CD4-positive, alpha-beta T cell treated with Interleukin-6 for 4 hours (primary cell): ENCODE results near the gene CCDC50.

ENCODE experiments used
- DNase-seq: peaks from one replicate; pipeline ENCODE4 v3.0.0-alpha.2; 2020; ENCODE audit warnings: mixed read lengths

CCDC50 gene

GRCh38 chr3:191381303-191381702 is 52.1 kb downstream of the CCDC50 start:
- DNase-seq, result no peak

- no peak for DNase-seq
Measured at GRCh38 chr3:191382661-191383060, 53.5 kb downstream of the CCDC50 start.

DNA sequence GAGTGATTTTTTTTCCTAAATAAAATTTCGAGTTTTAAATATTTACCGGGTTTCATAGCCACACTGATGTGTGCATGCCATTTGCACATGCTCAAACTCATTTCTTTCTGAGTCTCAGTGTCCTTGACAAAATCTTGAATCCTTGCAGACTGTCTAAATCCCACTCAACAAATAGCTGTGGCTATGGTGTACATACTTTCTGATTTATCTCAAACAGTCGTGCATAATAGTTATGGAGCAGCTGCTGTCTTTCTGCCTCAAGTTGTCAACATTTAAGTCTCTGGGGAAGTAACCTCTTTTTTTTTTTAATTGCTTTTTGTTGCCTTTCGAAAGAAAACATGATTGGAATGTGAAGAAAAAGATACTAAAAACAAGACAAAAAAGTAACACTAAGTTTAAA is 53.9 kb downstream of the CCDC50 start:
- DNase-seq, result no peak

- DNase-seq, result no peak
Measured at GRCh38 chr3:191385101-191385500, 55.9 kb downstream of the CCDC50 start.

DNA sequence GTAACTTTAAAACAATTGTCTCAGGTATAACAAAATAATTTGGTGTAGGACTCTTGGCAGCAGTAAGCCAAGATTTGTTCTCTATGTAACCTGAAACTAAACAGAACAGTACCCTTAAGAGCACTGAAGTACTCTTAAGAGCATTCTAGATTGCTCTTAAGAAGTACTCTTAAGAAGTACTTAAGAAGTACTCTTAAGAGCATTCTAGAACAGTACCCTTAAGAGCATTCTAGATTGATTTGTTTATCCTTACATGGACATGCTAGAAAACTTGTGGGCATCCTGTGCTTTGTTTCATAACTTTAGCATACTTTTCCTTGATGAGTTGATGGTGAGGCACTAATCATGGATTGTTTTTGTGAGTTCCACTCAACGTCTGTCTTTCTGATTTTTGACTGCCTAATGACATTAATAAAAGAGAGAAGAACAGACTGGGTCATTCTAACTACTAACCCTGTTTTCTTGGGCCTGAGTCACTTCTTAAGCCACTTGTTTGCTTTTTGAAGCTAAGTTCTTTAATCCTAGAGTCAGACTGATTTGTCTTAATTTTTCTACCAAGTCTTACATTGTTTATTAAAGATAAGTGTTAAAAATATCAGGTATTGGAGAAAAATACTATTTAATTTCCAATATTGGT is 58.4 kb downstream of the CCDC50 start:
- no peak for DNase-seq

- no peak for DNase-seq
Measured at GRCh38 chr3:191388823-191389222, 59.6 kb downstream of the CCDC50 start.

DNA sequence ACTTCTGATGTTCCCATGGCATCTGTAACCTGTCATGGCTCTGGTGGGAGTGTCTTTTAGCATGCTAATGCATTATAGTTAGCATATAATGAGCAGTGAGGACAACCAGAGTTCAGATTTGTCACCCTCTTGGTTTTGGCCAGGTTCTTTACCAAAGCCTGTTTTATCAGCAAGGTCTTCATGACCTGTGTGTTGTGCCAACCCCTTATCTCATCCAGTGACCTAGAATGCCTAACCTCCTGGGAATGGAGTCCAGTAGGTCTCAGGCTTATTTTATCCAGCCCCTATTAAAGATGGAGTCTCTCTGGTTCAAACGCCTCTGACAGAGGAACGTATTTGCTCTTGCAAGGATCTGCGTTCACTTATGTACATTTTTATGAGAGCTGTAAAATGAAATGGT is 61.4 kb downstream of the CCDC50 start:
- DNase-seq, result no peak

- no peak for DNase-seq
Measured at GRCh38 chr3:191391861-191392808, 62.9 kb downstream of the CCDC50 start.

GRCh38 chr3:191393146-191393545 is 64.0 kb downstream of the CCDC50 start:
- DNase-seq, result no peak

- DNase-seq, result no peak
Measured at GRCh38 chr3:191397771-191398170, 68.6 kb downstream of the CCDC50 start.

DNA sequence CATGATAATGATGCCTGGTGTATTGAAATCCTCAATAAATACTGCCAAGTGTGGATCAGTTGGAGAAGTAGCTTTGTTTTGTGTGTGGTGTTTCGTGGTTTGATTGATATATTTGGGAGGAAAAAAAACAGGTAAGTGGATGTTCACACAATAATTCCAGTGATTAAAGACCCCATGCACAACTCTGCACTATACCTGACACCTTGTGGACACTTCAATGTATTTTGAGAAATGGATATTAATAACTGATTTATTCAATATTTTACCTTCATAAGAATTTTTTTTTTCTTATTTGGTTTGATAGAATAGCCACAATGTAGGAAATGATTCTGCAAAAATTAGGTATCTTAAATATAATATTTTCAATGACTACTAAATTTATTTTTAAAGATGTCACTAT is 69.4 kb downstream of the CCDC50 start:
- no peak for DNase-seq

DNA sequence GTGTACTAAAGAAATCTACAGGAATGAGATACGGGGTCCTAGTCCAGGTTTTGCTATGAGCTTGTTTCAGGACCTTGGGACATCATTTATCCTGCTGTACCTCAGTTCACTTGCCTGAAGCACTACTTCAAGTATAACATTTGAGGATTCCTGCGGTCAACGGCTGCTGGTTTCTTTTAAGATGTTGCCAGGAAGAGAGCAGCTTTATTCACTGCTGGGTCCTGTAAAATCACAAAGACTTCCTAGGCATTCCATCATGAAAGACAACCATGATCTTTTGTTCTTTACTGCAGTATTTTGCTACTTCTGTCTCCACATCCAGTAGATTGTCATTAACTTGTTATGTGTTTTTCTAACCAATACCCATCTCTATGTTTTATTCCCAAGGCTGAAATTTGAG is 70.7 kb downstream of the CCDC50 start:
- no peak for DNase-seq

DNA sequence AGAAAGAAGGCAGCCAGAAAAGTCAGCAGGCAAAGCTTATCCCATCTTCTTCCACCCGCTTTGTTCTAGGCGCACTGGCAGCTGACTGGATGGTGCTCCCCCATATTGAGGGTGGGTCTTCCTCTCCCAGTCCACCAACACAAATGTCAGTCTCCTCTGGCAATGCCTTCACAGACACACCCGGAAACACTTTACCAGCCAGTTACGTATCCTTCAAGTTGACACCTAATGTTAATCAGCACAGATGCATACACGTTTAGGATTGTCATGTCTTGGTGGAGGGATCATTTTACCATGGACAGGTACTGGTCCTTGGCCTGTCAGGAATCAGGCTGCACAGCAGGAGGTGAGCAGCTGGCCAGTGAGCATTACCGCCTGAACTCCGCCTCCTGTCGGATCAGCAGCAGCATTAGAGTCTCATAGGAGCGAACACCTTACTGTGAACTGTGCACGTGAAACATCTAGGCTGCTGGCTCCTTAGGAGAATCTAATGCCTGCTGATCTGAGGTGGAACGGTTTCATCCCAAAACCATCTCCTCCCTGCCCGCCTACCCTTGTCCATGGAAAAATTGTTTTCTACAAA is 72.7 kb downstream of the CCDC50 start:
- DNase-seq, result no peak

DNA sequence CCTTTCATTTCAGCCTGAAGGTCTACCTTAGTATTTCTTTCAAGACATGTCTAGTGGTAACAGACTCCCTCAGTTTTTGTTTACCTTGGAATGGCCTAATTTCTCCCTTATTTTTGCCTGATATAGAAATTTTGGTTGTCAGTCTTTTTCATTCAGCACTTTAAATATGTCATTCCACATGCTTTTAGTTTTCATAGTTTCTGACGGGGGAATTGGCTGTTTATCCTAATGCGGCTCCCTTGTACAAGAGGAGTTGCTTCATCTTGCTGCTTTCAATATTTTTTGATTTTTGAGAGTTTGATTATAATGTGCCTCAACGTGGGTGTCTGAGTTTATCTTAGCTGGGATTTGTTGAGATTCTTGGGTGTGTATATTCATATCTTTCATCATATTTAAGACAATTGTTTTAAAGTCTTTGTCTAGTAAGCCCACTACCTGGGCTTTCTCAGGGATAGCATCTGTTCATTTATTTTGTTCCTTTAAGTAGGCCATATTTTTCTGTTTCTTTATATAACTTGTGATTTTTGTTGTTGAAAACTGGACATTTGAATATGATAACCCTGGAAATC is 80.7 kb downstream of the CCDC50 start:
- DNase-seq, result no peak

DNA sequence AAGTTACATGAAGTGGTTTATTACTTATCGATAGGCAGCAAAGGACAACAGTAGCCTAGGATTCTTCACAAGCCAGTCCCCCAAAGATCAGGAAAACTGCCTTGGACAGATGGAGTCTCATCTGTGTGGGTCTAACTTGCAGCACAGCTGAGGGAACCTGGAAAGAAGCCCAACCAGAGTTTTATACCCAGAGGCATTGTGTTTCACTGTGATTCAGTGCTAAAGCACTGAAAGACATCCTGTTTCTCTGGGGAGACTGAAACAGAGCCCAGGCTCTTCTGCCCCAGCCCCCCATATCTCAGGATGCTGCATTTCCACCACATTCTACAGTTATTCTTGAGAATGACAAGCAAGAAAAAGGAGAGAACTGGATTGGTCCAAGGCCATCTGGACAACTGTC is 83.6 kb downstream of the CCDC50 start:
- no peak for DNase-seq

GRCh38 chr3:191414286-191414685 is 85.1 kb downstream of the CCDC50 start:
- DNase-seq, result no peak

- DNase-seq, result no peak
Measured at GRCh38 chr3:191414732-191415131, 85.5 kb downstream of the CCDC50 start.

DNA sequence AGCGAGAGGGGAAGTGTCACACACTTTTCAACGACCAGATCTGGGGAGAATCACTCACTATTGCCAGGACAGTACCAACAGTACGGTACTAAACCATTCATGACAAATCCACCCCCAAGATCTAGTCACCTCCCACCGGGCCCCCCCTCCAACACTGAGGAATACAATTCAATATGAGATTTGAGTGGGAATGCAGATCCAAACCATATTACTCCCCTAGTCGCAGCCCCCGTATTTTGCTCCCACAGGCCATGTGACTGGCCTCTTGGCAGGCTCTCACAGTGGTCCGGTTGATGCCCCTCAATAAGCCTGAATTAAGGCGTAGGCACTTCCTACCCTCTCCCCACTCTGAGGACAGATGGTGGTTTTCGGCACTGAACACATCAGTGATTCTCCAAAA is 86.4 kb downstream of the CCDC50 start:
- DNase-seq, result no peak

GRCh38 chr3:191417457-191417729 is 88.2 kb downstream of the CCDC50 start:
- DNase-seq, result no peak

GRCh38 chr3:191420771-191421170 is 91.6 kb downstream of the CCDC50 start:
- no peak for DNase-seq

DNA sequence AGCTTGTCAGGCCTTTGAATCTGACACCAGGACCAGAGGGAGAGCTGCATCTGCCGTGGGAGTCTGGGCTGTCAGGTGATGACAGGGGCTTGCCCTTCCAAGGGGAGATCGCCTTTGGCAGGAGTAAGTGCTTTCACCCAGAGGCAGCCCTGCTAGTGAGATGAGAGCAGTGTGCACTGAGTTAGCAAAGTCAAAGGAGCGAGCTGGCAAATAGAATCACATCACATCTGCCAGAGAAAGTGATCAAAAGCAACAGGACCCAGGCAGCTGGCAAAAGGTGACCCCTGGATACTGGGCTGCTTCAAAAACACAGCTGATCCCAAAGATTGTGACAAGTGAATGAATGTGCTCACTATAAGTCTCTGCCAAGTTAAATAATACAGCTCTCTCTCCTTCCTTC is 95.7 kb downstream of the CCDC50 start:
- DNase-seq, result no peak

- DNase-seq, result no peak
Measured at GRCh38 chr3:191425322-191425734, 96.1 kb downstream of the CCDC50 start.

DNA sequence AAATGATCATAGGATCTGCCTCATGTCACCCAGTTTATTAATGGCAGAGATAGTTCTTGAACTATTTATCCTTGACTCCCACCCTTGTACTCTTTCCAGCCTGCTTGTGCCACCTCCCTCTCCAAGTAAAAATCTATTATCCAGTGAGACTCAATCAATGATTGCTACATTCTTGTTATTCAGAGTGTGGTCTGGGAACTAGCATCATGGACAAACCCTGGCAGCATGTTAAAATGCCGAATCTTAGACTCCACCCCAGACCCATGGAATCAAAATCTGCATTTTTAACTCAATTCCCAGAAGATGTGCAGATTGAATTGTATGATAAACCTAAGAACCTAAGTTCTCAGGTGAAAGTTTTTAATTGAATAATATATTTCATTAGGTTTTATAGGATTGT is 97.1 kb downstream of the CCDC50 start:
- DNase-seq, result no peak

- DNase-seq, result no peak
Measured at GRCh38 chr3:191428177-191428576, 99.0 kb downstream of the CCDC50 start.
